Measurements from ENCODE around the gene CYP4F11. TPM values are rescaled to one million over a fixed set of nuclear protein-coding genes. Genes with fewer than 3 reads are reported as not detected.

CYP4F11 gene
- total and polyA plus RNA-seq, 12 donors: 0.09 to 2.1 (median 0.56) TPM; not detected in 4

GRCh38 chr19:15954820-15955219 is 20.5 kb upstream of the CYP4F11 start:
- WGBS, 2 donors: 81 to 82% methylated on average over 6 of the region's 6 CpGs
- DNase-seq: no peak

GRCh38 chr19:15948223-15949058 is 14.1 kb upstream of the CYP4F11 start, which contains the start of gene OR10H4:
OR10H4 (plus strand) TSS chr19:15949008; CDS start chr19:15949008, 0 bp downstream.
- no peak for TF ChIP-seq CTCF (IDR thresholded peaks at IDR 0.05)
- DNase-seq: no peak
- no peaks in the 10 kb centered on the region for H3K36me3 ChIP-seq

More at GRCh38 chr19:15954820-15955219, 20.5 kb upstream of the CYP4F11 start:
- TF ChIP-seq CTCF (IDR thresholded peaks at IDR 0.05): no peak
- Histone ChIP-seq H3K4me1 (no peaks in the 10 kb centered on the region), H3K36me3 (no peaks in the 10 kb centered on the region), H3K4me3 (no peak overlapping the region), H3K27ac (no peak overlapping the region), H3K27me3 (peaks cover 0 to 53% (median 41%) of the 10 kb centered on the region in 7 donors), H3K9me3 (no peaks in the 10 kb centered on the region)
- ATAC-seq: no peak
- intact Hi-C loops (cut with DNase I): no loop called here

GRCh38 chr19:15945301-15945700 is 11.0 kb upstream of the CYP4F11 start:
- WGBS, 2 donors: 41 to 48% methylated on average over 4 of the region's 4 CpGs
- peaks cover 0 to 63% (median 19%) of the 10 kb centered on the region in 11 donors for H3K9me3 ChIP-seq
- TF ChIP-seq CTCF (IDR thresholded peaks at IDR 0.05): no peak
- H3K4me1 ChIP-seq: no peaks in the 10 kb centered on the region
- DNase-seq (no peak), ATAC-seq (no peak)
- H3K4me3 ChIP-seq: no peak overlapping the region
- no peaks in the 10 kb centered on the region for H3K36me3 ChIP-seq
- intact Hi-C loops (cut with DNase I): no loop called here
- peaks cover 0 to 25% (median 7%) of the 10 kb centered on the region in 7 donors for H3K27me3 ChIP-seq
- no peak overlapping the region for H3K27ac ChIP-seq

More at GRCh38 chr19:15948223-15949058, 14.1 kb upstream of the CYP4F11 start, which contains the start of gene OR10H4:
- Histone ChIP-seq H3K4me3 (no peak within 1 kb of the TSS), H3K4me1 (no peaks in the 10 kb centered on the region), H3K27me3 (peaks cover 0 to 35% (median 10%) of the 10 kb centered on the region in 7 donors), H3K9me3 (peaks cover 0 to 60% (median 19%) of the 10 kb centered on the region in 11 donors), H3K27ac (no peak within 1 kb of the TSS)
- intact Hi-C loops (cut with DNase I): no loop called here
- ATAC-seq: no peak

- Histone ChIP-seq H3K9me3 (peaks cover 0 to 61% (median 18%) of the 10 kb centered on the region in 11 donors), H3K27ac (no peak overlapping the region), H3K36me3 (no peaks in the 10 kb centered on the region), H3K27me3 (peaks cover 0 to 32% (median 7%) of the 10 kb centered on the region in 7 donors), H3K4me1 (no peaks in the 10 kb centered on the region), H3K4me3 (no peak overlapping the region)
- no peak for DNase-seq
- TF ChIP-seq CTCF (IDR thresholded peaks at IDR 0.05): no peak
- 58 to 65% methylated on average over 4 of the region's 4 CpGs for WGBS, 2 donors
- no peak for ATAC-seq
- intact Hi-C loops (cut with DNase I): no loop called here
These were observed 10.1 kb upstream of the CYP4F11 start for GRCh38 chr19:15944401-15944800.
